HUES6 (cell line): Measurements from ENCODE around the gene REPS2.
"Not testable (repeated sequence)": the region's sequence is repeated elsewhere in the genome, so short reads cannot be mapped to it uniquely, and the experiment has no call there.

ENCODE experiments used
- H3K27ac ChIP-seq: 2 replicates; pipeline ENCODE4 v1.7.0; 2013; ENCODE audit warnings: low read depth, mild to moderate bottlenecking, low read length, inconsistent platforms
- H3K27me3 ChIP-seq: 2 replicates; pipeline ENCODE4 v1.6.1; 2013; ENCODE audit warnings: low read length; ENCODE audit not compliant: control insufficient read depth, insufficient read depth
- H3K36me3 ChIP-seq: 2 replicates; pipeline ENCODE4 v1.6.1; 2013; ENCODE audit warnings: low read length; ENCODE audit not compliant: control insufficient read depth, insufficient read depth
- H3K4me1 ChIP-seq: 2 replicates; pipeline ENCODE4 v1.6.1; 2013; ENCODE audit warnings: low read length; ENCODE audit not compliant: control insufficient read depth, insufficient read depth
- H3K4me3 ChIP-seq: 2 replicates; pipeline ENCODE4 v1.5.1; 2013; ENCODE audit warnings: low read depth, low read length
- H3K9ac ChIP-seq: one replicate; pipeline ENCODE4 v1.6.1; 2013; ENCODE audit warnings: mild to moderate bottlenecking, low read length
- H3K9me3 ChIP-seq: 2 replicates; pipeline ENCODE4 v1.6.1; 2013; ENCODE audit warnings: low read depth, low read length; ENCODE audit not compliant: control insufficient read depth, insufficient read depth

Gene REPS2

DNA sequence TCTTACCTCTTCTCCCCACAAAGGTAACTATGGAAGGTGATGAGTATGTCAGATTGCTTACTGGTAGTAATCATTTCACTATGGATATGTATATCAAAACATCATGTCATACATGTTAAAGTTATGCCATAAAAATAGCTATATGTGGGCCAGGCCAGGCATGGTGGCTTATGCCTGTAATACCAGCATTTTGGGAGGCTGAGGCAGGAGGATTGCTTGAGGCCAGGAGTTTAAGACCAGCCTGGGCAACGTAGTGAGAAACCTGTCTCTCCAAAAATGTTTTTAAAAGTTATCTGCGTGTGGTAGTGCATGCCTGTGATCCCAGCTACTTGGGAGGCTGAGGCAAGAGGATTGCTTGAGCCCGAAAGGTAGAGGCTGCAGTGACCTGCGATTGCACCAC lies 16.2 kb downstream of the REPS2 start:
- not testable (repeated sequence) for H3K4me1 ChIP-seq, H3K27ac ChIP-seq, H3K9ac ChIP-seq, H3K4me3 ChIP-seq, H3K36me3 ChIP-seq
- H3K27me3 ChIP-seq: peaks cover 15% of the 10 kb centered on the region; the same call in 1 of the 2 replicates
- H3K9me3 ChIP-seq: peaks cover 16% of the 10 kb centered on the region

DNA sequence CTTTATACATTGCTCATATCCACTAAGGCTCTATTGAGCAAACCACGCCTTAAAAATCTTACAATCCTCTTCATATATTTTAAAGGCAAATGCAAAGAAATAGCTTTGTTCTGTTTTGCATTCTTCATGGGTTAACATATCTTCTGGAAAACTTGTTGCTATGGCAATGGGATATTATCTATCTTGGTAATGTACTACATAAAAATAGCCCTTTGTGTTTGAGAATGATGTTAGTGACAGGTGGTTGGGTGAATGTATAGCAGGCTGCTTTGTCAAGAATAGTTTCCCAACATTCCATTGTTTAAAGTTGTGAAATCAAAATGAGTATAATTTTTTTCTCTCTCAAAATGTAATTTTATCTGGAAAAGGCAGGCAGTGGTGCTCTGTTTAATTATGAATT lies 16.8 kb downstream of the REPS2 start:
- peaks cover 11% of the 10 kb centered on the region; the same call in 1 of the 2 replicates for H3K27me3 ChIP-seq
- peaks cover 5% of the 10 kb centered on the region for H3K4me1 ChIP-seq
- peaks cover 16% of the 10 kb centered on the region for H3K9me3 ChIP-seq
- no peak overlapping the region for H3K27ac ChIP-seq
- H3K36me3 ChIP-seq: no peaks in the 10 kb centered on the region
- no peak overlapping the region for H3K4me3 ChIP-seq
- H3K9ac ChIP-seq: no peak overlapping the region

DNA sequence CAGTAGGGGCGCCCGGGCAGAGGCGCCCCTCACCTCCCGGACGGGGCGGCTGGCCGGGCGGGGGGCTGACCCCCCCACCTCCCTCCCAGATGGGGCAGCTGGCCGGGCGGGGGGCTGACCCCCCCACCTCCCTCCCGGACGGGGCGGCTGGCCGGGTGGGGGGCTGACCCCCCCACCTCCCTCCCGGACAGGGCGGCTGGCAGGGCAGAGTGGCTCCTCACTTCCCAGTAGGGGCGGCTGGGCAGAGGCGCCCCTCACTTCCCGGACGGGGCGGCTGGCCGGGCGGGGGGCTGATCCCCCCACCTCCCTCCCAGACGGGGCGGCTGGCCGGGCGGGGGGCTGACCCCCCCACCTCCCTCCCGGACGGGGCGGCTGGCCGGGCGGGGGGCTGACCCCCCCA lies 18.5 kb downstream of the REPS2 start:
- H3K4me1 ChIP-seq, H3K27ac ChIP-seq, H3K36me3 ChIP-seq, H3K27me3 ChIP-seq, H3K9ac ChIP-seq, H3K4me3 ChIP-seq: not testable (repeated sequence)
- H3K9me3 ChIP-seq: peaks cover 16% of the 10 kb centered on the region

DNA sequence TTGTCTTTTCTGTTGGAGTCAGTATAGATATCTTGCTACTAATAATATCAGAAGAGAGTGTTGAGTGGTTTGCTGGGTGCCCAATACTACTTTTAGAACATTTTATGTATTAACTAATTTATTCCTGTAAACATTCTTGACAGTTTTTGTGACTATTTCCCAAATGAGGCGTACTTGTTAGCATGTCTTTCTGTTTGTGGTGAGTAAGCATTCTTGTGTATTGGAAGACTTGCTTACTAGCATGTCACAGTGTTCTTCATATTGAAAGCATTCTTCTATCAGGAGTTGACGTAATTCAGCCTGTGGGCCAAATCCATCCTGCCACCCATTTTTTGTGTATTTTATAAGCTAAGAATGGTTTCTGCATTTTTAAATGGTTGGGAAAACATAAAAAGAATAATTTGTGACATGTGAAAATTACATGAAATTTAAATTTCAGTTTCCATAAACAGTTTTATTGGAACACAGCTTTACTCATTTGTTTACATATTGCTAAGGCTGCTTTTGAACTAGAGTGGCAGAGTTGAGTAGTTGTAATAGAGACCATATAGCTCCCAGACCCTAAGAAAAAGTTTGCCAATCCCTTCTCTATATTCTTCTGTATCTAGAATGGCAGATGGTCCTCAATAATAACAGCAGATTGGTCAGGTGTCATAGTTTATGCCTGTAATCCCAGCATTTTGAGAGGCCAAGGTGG lies 20.4 kb downstream of the REPS2 start:
- Histone ChIP-seq H3K9ac (no peak overlapping the region), H3K9me3 (peaks cover 19% of the 10 kb centered on the region), H3K36me3 (no peaks in the 10 kb centered on the region)

DNA sequence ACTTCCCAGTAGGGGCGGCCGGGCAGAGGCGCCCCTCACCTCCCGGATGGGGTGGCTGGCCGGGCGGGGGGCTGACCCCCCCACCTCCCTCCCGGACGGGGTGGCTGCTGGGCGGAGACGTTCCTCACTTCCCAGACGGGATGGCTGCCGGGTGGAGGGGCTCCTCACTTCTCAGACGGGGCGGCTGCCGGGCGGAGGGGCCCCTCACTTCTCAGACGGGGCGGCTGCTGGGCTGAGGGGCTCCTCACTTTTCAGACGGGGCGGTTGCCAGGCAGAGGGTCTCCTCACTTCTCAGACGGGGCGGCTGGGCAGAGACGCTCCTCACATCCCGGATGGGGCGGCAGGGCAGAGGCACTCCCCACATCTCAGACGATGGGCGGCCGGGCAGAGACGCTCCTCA lies 22.3 kb downstream of the REPS2 start:
- H3K4me1 ChIP-seq, H3K4me3 ChIP-seq, H3K27ac ChIP-seq, H3K36me3 ChIP-seq, H3K9ac ChIP-seq: not testable (repeated sequence)
- Histone ChIP-seq H3K27me3 (peaks cover 13% of the 10 kb centered on the region; the same call in 1 of the 2 replicates), H3K9me3 (peaks cover 19% of the 10 kb centered on the region)

More for the DNA sequence above, 20.4 kb downstream of the REPS2 start:
- peaks cover 3% of the 10 kb centered on the region; the same call in 1 of the 2 replicates for H3K27me3 ChIP-seq
- H3K27ac ChIP-seq: no peak overlapping the region
- no peak overlapping the region for H3K4me3 ChIP-seq
- no peaks in the 10 kb centered on the region for H3K4me1 ChIP-seq

DNA sequence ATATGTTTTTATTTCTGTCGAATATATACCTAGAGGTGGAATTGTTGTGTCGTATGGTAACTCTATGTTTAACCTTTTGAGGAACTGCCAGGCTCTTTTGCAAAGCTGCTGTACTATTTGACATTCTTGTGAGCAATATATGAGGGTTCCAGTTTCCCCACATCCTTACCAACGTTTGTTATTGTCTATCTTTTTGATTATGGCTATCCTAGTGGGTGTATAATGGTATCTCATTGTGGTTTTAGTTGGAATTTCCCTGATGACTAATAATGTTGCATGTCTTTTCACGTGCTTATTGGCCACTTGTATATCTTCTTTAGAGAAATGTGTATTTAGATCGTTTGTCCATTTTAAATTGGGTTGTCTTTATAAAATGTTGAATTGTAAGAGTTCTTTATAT lies 24.5 kb downstream of the REPS2 start:
- H3K4me1 ChIP-seq: no peaks in the 10 kb centered on the region
- H3K9ac ChIP-seq: no peak overlapping the region
- peaks cover 18% of the 10 kb centered on the region for H3K9me3 ChIP-seq
- peaks cover 17% of the 10 kb centered on the region; the same call in 1 of the 2 replicates for H3K27me3 ChIP-seq
- no peak overlapping the region for H3K4me3 ChIP-seq
- H3K27ac ChIP-seq: no peak overlapping the region
- H3K36me3 ChIP-seq: no peaks in the 10 kb centered on the region

DNA sequence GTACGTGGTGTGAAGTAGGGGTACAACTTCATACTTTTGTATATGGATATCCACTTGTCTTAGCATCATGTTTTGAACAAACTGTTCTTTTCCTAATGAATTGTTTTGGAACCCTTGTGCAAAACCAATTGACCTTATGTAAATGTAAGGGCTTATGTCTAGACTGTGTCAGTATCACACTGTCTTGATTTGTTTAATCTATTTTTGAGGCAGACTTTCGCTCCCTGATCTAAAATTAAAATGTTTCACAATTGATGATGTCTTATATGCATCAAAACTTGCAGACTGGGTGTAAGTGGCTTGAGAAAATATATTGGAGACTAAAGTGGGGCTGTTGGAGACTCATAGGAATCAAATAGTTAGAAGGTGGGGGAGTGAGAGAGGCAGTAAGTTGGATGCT lies 25.2 kb downstream of the REPS2 start:
- H3K36me3 ChIP-seq: no peaks in the 10 kb centered on the region
- H3K27ac ChIP-seq: no peak overlapping the region
- peaks cover 11% of the 10 kb centered on the region for H3K9me3 ChIP-seq
- H3K4me1 ChIP-seq: no peaks in the 10 kb centered on the region
- H3K9ac ChIP-seq: no peak overlapping the region
- H3K27me3 ChIP-seq: peaks cover 17% of the 10 kb centered on the region; the same call in 1 of the 2 replicates
- no peak overlapping the region for H3K4me3 ChIP-seq

DNA sequence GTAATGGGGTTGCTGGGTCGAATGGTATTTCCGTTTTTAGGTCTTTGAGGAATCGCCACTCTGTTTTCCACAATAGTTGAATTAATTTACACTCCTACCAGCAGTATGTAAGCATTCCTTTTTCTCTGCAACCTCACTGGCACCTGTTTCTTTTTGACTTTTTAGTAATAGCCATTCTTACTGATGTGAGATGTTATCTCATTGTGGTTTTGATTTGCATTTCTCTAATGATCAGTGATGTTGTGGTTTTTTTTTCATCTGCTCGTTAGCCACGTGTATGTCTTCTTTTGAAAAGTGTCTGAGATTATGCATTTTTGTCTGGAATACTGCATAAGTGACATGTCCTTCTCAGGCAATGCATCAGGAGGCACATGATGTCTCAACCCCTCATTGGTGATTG lies 28.8 kb downstream of the REPS2 start:
- peaks cover 24% of the 10 kb centered on the region; the same call in 1 of the 2 replicates for H3K27me3 ChIP-seq
- no peaks in the 10 kb centered on the region for H3K36me3 ChIP-seq
- 0 out of 2 replicates have a peak, but pooled peaks cover 4% of the 10 kb centered on the region for H3K9me3 ChIP-seq
- no peak overlapping the region for H3K4me3 ChIP-seq
- no peak overlapping the region for H3K27ac ChIP-seq
- no peak overlapping the region for H3K9ac ChIP-seq
- no peaks in the 10 kb centered on the region for H3K4me1 ChIP-seq

DNA sequence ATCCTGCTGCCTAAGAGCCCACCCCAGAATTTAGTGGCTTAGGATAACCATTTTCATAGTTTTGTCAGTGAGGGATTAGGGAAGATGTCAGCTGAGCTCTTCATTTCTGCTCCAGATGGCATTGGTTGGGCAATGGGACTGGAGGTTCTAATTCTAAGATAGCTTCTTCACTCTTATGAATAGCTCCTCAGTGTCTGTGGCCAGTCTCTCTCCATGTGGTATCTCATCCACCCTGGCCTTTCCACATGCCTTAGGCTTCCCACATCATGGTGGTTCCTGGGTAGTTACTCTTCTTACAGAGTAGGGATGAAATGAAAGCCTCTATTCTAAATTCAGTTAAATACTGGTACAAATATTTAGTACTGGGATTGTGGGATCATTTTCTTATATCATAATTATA lies 31.3 kb downstream of the REPS2 start:
- no peaks in the 10 kb centered on the region for H3K4me1 ChIP-seq
- 0 out of 2 replicates have a peak, but pooled peaks cover 4% of the 10 kb centered on the region for H3K9me3 ChIP-seq
- peaks cover 18% of the 10 kb centered on the region; the same call in 1 of the 2 replicates for H3K27me3 ChIP-seq
- H3K36me3 ChIP-seq: no peaks in the 10 kb centered on the region
- H3K27ac ChIP-seq: no peak overlapping the region
- no peak overlapping the region for H3K4me3 ChIP-seq
- H3K9ac ChIP-seq: no peak overlapping the region

DNA sequence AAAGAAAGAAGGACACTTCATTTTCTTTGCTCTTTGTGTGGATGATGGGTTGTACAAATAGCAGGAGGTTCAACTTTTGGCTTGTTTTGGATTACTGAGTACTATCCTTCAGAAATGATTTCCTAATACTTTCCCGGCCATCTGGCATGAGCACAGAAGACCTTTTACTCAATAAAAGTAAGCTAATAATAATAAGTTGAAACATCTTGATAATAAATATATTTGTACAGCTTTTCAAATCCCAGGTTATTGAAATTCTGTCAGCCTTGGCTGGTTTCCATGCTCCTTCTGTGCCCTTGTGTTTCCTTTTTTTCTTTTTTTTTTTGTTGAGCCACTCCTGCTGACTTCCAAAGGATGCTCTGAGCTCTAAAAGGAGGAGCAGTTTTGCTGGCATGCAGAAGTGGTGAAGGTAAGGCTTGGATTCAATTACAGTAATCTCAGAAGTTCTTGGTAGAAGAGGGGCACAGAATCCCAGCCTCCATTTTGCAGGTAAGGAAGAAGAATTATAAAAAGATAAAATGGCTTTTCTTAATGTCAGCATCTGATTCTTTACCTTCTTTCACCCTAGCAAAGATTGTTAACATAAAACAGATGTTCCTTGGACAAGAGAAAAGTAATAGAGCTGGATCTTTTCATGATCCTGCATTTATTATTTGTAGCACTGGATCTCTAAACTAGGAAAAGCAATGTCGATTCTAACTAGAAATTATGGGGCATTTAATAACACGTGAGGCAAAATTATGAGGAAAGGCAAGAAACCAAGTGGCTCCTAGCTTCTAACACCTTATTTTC lies 31.9 kb downstream of the REPS2 start:
- H3K27me3 ChIP-seq: peaks cover 17% of the 10 kb centered on the region; the same call in 1 of the 2 replicates
- no peak overlapping the region for H3K27ac ChIP-seq
- no peaks in the 10 kb centered on the region for H3K4me1 ChIP-seq
- 0 out of 2 replicates have a peak, but pooled peaks cover 4% of the 10 kb centered on the region for H3K9me3 ChIP-seq
- no peak overlapping the region for H3K4me3 ChIP-seq
- H3K9ac ChIP-seq: no peak overlapping the region
- no peaks in the 10 kb centered on the region for H3K36me3 ChIP-seq

DNA sequence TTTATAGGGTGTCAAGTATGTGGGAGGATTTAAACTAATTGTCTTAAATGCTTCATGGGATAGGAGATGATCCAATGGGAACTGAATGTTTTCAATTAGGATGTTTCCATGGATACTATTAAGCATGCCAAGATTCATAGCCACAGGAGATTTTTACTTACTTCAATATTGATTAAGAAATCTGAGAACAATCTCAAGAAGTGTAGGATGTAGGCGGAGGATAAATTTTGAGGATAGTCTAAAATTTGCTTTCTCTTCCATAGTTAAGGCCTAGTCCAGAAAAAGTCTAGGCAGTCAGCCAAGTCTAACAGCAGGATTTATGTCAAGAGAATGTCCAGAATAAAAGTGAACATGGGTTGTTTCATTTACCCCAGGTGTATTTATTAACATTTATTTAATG lies 32.8 kb downstream of the REPS2 start:
- no peak overlapping the region for H3K9ac ChIP-seq
- H3K4me1 ChIP-seq: no peaks in the 10 kb centered on the region
- peaks cover 17% of the 10 kb centered on the region; the same call in 1 of the 2 replicates for H3K27me3 ChIP-seq
- H3K27ac ChIP-seq: no peak overlapping the region
- H3K9me3 ChIP-seq: 0 out of 2 replicates have a peak, but pooled peaks cover 4% of the 10 kb centered on the region
- H3K36me3 ChIP-seq: no peaks in the 10 kb centered on the region
- H3K4me3 ChIP-seq: no peak overlapping the region
